Measurements from ENCODE around the gene KCNIP4.

The KCNIP4 gene

DNA sequence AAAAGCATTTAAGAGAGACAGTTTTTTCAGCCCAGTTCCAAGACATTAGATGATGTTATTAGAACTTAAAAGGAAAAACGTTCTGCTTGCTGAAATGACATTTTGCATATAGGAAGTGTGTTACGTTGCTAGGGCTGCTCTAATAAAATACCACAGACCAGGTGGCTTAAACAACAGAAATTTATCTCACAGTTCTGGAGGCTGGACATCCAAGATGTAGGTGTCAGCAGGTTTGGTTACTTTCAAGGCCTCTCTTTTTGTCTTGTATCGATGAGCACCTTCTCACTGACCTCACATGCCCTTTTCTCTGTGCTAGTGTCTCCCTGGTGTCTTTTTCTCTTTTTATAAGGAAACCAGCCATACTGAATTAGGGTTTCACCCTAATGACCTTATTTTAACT, 1043.6 kb downstream of the KCNIP4 start:
- no peak for TF ChIP-seq SP1 (IDR thresholded peaks at IDR 0.05)
- no peak for TF ChIP-seq ELF4 (IDR thresholded peaks at IDR 0.05)
- TF ChIP-seq NFRKB (IDR thresholded peaks at IDR 0.05), result no peak
- no peak for TF ChIP-seq ZNF384 (IDR thresholded peaks at IDR 0.05)
- no peak for TF ChIP-seq FOXK2 (IDR thresholded peaks at IDR 0.05)
- TF ChIP-seq ARNT (IDR thresholded peaks at IDR 0.05), result no peak
- TF ChIP-seq CTBP1 (IDR thresholded peaks at IDR 0.05; ENCODE audit: borderline replicate concordance), result no peak
- TF ChIP-seq L3MBTL2 (conservative IDR thresholded peaks at IDR 0.05), result no peak
- CTCF ChIA-PET, result no interaction called here
- no peak for DNase-seq (ENCODE audit: extremely low spot score)
- POLR2A ChIA-PET, result no interaction called here

DNA sequence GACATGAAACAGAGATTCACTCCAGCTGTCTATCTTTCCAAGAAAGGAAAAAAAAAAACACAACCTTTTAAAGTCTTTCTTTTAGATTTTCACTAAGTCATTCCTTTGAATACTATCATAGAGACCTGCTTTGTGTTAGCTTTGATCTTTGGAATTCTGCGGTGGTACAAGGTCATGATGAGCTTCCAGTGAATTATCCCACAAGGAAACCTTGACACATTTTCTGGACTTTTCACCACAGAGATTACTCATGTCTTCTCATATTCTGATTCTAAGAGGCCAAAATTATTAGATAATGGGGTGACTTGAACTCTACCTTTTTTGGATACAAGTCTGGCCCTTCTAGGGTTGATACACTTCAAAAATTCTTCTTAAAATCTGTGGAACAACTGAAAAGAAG, 1046.7 kb downstream of the KCNIP4 start:
- ChIA-PET POLR2A (no interaction called here), CTCF (no interaction called here)
- no peak for DNase-seq (ENCODE audit: extremely low spot score)
- no peak for TF ChIP-seq BHLHE40 (IDR thresholded peaks at IDR 0.05; ENCODE audit: borderline replicate concordance)
- TF ChIP-seq ZNF384 (IDR thresholded peaks at IDR 0.05), result no peak
- TF ChIP-seq CTBP1 (IDR thresholded peaks at IDR 0.05; ENCODE audit: borderline replicate concordance), result no peak
- TF ChIP-seq NFRKB (IDR thresholded peaks at IDR 0.05), result no peak
- TF ChIP-seq TARDBP (IDR thresholded peaks at IDR 0.05), result no peak
- no peak for TF ChIP-seq HDGF (IDR thresholded peaks at IDR 0.05; ENCODE audit: borderline replicate concordance)
- no peak for TF ChIP-seq FOXM1 (IDR thresholded peaks at IDR 0.05; ENCODE audit: borderline replicate concordance)
- TF ChIP-seq ELF4 (IDR thresholded peaks at IDR 0.05), result no peak
- TF ChIP-seq FOXK2 (IDR thresholded peaks at IDR 0.05), result no peak
- TF ChIP-seq, protein P1, sequence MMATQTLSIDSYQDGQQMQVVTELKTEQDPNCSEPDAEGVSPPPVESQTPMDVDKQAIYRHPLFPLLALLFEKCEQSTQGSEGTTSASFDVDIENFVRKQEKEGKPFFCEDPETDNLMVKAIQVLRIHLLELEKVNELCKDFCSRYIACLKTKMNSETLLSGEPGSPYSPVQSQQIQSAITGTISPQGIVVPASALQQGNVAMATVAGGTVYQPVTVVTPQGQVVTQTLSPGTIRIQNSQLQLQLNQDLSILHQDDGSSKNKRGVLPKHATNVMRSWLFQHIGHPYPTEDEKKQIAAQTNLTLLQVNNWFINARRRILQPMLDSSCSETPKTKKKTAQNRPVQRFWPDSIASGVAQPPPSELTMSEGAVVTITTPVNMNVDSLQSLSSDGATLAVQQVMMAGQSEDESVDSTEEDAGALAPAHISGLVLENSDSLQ (IDR thresholded peaks at IDR 0.05), result no peak
- no peak for TF ChIP-seq LEF1 (IDR thresholded peaks at IDR 0.05; ENCODE audit: borderline replicate concordance)
- TF ChIP-seq SUZ12 (IDR thresholded peaks at IDR 0.05), result no peak
- TF ChIP-seq SP1 (IDR thresholded peaks at IDR 0.05), result no peak

DNA sequence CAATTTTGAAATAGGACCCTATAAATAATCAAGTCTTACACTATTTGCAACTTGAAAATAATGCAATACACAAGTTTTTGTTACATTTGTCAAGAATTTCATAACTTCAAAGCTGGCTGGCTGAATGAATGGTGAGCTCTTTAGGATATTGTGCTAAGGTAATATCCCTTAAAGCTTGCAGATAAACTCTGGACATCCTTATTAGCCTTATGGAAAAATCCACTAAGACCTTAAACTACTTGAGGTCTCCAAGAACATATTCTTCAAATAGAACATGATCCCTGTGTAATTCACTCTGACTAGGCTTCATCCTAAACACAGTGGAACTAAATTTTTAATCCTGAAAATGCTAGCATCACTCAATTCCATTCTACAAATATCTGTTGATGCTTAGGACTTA, 1049.0 kb downstream of the KCNIP4 start:
- CTCF ChIA-PET, result no interaction called here
- TF ChIP-seq BHLHE40 (IDR thresholded peaks at IDR 0.05; ENCODE audit: borderline replicate concordance) (no peak), ZNF384 (IDR thresholded peaks at IDR 0.05) (no peak), ARNT (IDR thresholded peaks at IDR 0.05) (no peak), CTBP1 (IDR thresholded peaks at IDR 0.05; ENCODE audit: borderline replicate concordance) (no peak), LEF1 (IDR thresholded peaks at IDR 0.05; ENCODE audit: borderline replicate concordance) (no peak), FOXK2 (IDR thresholded peaks at IDR 0.05) (no peak), L3MBTL2 (conservative IDR thresholded peaks at IDR 0.05) (no peak), TARDBP (IDR thresholded peaks at IDR 0.05) (no peak), FOXM1 (IDR thresholded peaks at IDR 0.05; ENCODE audit: borderline replicate concordance) (no peak), FOXA1 (IDR thresholded peaks at IDR 0.05) (no peak), SP1 (IDR thresholded peaks at IDR 0.05) (no peak), HDGF (IDR thresholded peaks at IDR 0.05; ENCODE audit: borderline replicate concordance) (no peak), NFRKB (IDR thresholded peaks at IDR 0.05) (no peak), SUZ12 (IDR thresholded peaks at IDR 0.05) (no peak), ELF4 (IDR thresholded peaks at IDR 0.05) (no peak)
- TF ChIP-seq, protein P1 (IDR thresholded peaks at IDR 0.05), result no peak
- POLR2A ChIA-PET, result no interaction called here
- no peak for DNase-seq (ENCODE audit: extremely low spot score)

DNA sequence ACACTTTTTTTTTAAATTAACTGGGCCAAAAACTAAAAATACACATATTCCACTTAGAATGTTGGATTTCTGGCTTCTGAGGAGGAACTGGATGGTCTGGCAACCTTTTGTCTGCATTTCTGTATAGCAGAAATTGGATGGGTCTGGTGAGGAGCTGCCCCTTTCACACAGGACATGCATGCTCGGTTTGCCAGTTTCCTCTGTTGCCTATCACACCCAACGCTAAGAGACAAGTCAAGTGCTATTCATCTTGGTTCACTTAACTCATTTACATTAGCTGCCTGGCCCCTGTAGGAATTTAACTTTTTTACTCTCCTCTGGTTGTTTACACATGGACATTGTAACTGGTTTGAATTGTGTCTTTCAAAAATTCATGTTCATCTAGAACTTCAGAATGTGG, 1052.6 kb downstream of the KCNIP4 start:
- no peak for TF ChIP-seq HDGF (IDR thresholded peaks at IDR 0.05; ENCODE audit: borderline replicate concordance)
- TF ChIP-seq CTBP1 (IDR thresholded peaks at IDR 0.05; ENCODE audit: borderline replicate concordance), result no peak
- no peak for TF ChIP-seq FOXM1 (IDR thresholded peaks at IDR 0.05; ENCODE audit: borderline replicate concordance)
- no peak for TF ChIP-seq NFRKB (IDR thresholded peaks at IDR 0.05)
- no peak for TF ChIP-seq LEF1 (IDR thresholded peaks at IDR 0.05; ENCODE audit: borderline replicate concordance)
- no peak for TF ChIP-seq L3MBTL2 (conservative IDR thresholded peaks at IDR 0.05)
- TF ChIP-seq ELF4 (IDR thresholded peaks at IDR 0.05), result no peak
- TF ChIP-seq, protein P1 (IDR thresholded peaks at IDR 0.05), result no peak
- TF ChIP-seq SP1 (IDR thresholded peaks at IDR 0.05), result no peak
- no peak for TF ChIP-seq ZNF384 (IDR thresholded peaks at IDR 0.05)
- ChIA-PET CTCF (no interaction called here), POLR2A (no interaction called here)
- no peak for DNase-seq (ENCODE audit: extremely low spot score)

DNA sequence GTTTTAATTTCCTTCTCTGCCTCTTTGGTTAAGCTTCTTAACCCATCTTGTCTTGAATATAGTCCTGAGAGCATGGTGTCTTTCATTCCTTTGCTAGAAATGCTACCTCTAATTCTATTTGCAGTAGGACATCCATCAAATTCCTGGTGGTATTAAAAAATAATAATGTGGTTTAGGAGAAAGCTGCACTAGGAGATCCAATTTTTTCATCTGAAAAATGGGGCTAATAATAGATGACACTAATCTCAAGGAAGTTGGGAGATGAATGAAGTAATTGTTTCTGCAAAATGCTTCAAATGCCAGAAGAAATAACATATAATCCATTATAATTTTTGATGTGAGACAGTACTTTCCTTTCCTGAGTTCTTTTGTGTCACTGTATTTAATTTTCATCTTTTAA, 1053.4 kb downstream of the KCNIP4 start:
- POLR2A ChIA-PET, result no interaction called here
- TF ChIP-seq, protein P1 (IDR thresholded peaks at IDR 0.05), result no peak
- TF ChIP-seq ARNT (IDR thresholded peaks at IDR 0.05) (no peak), FOXK2 (IDR thresholded peaks at IDR 0.05) (no peak), BHLHE40 (IDR thresholded peaks at IDR 0.05; ENCODE audit: borderline replicate concordance) (no peak), CTBP1 (IDR thresholded peaks at IDR 0.05; ENCODE audit: borderline replicate concordance) (no peak), NFRKB (IDR thresholded peaks at IDR 0.05) (no peak), ELF4 (IDR thresholded peaks at IDR 0.05) (no peak), TARDBP (IDR thresholded peaks at IDR 0.05) (no peak), LEF1 (IDR thresholded peaks at IDR 0.05; ENCODE audit: borderline replicate concordance) (no peak), FOXM1 (IDR thresholded peaks at IDR 0.05; ENCODE audit: borderline replicate concordance) (no peak), SUZ12 (IDR thresholded peaks at IDR 0.05) (no peak), HDGF (IDR thresholded peaks at IDR 0.05; ENCODE audit: borderline replicate concordance) (no peak), FOXA1 (IDR thresholded peaks at IDR 0.05) (no peak)
- CTCF ChIA-PET, result no interaction called here
- DNase-seq (ENCODE audit: extremely low spot score), result no peak

DNA sequence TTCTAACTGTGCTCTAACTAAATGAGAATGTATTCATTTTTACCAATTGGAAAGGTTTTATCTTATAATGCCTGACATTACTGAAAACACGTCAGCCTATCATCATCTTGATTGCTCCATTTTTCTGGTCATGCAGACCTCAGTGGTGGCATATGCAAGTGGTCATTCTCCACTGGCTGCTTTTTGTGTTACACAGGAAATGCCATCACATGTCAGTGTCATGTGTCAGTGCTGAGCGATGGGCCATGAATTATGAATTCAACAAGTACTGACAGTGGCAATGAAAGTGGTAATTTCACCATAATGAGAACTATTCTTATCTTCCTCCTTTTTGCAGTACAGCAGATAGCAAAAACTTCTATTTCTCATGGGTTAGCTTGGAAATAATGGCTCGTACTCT, 1057.8 kb downstream of the KCNIP4 start:
- no peak for DNase-seq (ENCODE audit: extremely low spot score)
- ChIA-PET POLR2A (no interaction called here), CTCF (no interaction called here)
- TF ChIP-seq ZNF384 (IDR thresholded peaks at IDR 0.05), result no peak
- no peak for TF ChIP-seq L3MBTL2 (conservative IDR thresholded peaks at IDR 0.05)
- TF ChIP-seq, protein P1 (IDR thresholded peaks at IDR 0.05), result no peak
- TF ChIP-seq LEF1 (IDR thresholded peaks at IDR 0.05; ENCODE audit: borderline replicate concordance), result no peak
- no peak for TF ChIP-seq NFRKB (IDR thresholded peaks at IDR 0.05)
- no peak for TF ChIP-seq FOXA1 (IDR thresholded peaks at IDR 0.05)
- TF ChIP-seq BHLHE40 (IDR thresholded peaks at IDR 0.05; ENCODE audit: borderline replicate concordance), result no peak
- no peak for TF ChIP-seq FOXM1 (IDR thresholded peaks at IDR 0.05; ENCODE audit: borderline replicate concordance)
- no peak for TF ChIP-seq ARNT (IDR thresholded peaks at IDR 0.05)
- no peak for TF ChIP-seq TARDBP (IDR thresholded peaks at IDR 0.05)
- no peak for TF ChIP-seq HDGF (IDR thresholded peaks at IDR 0.05; ENCODE audit: borderline replicate concordance)
- no peak for TF ChIP-seq SP1 (IDR thresholded peaks at IDR 0.05)
- TF ChIP-seq ELF4 (IDR thresholded peaks at IDR 0.05), result no peak
- no peak for TF ChIP-seq SUZ12 (IDR thresholded peaks at IDR 0.05)
- no peak for TF ChIP-seq FOXK2 (IDR thresholded peaks at IDR 0.05)
- no peak for TF ChIP-seq CTBP1 (IDR thresholded peaks at IDR 0.05; ENCODE audit: borderline replicate concordance)

All from HEK293T (cell line).